HUES48 (cell line): ENCODE measurements around the gene TMEM88.
A peak's percentile ranks its signal among the peaks of the same experiment; 100 is the strongest.
"Not testable (repeated sequence)": the region's sequence is repeated elsewhere in the genome, so short reads cannot be mapped to it uniquely, and the experiment has no call there.

Source experiments
- H3K27ac ChIP-seq: one replicate; pipeline ENCODE4 v1.7.0; 2013; ENCODE audit warnings: low read depth, low read length, inconsistent platforms
- H3K27me3 ChIP-seq: 2 replicates; pipeline ENCODE4 v1.6.1; 2013; ENCODE audit warnings: mild to moderate bottlenecking, low read length; ENCODE audit not compliant: control insufficient read depth, insufficient read depth
- H3K36me3 ChIP-seq: 2 replicates; pipeline ENCODE4 v1.6.1; 2013; ENCODE audit warnings: low read length; ENCODE audit not compliant: control insufficient read depth, insufficient read depth
- H3K4me1 ChIP-seq: 2 replicates; pipeline ENCODE4 v1.6.1; 2013; ENCODE audit warnings: mild to moderate bottlenecking, low read length; ENCODE audit not compliant: control insufficient read depth, insufficient read depth
- H3K4me3 ChIP-seq: 2 replicates; pipeline ENCODE4 v1.5.1; 2013; ENCODE audit warnings: mild to moderate bottlenecking, low read depth, low read length
- H3K9ac ChIP-seq: 2 replicates; pipeline ENCODE4 v1.6.1; 2013; ENCODE audit warnings: mild to moderate bottlenecking, low read depth, low read length, moderate library complexity
- H3K9me3 ChIP-seq: 2 replicates; pipeline ENCODE4 v1.6.1; 2013; ENCODE audit warnings: low read length; ENCODE audit not compliant: control insufficient read depth, insufficient read depth

The TMEM88 gene, protein sequence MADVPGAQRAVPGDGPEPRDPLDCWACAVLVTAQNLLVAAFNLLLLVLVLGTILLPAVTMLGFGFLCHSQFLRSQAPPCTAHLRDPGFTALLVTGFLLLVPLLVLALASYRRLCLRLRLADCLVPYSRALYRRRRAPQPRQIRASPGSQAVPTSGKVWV

DNA sequence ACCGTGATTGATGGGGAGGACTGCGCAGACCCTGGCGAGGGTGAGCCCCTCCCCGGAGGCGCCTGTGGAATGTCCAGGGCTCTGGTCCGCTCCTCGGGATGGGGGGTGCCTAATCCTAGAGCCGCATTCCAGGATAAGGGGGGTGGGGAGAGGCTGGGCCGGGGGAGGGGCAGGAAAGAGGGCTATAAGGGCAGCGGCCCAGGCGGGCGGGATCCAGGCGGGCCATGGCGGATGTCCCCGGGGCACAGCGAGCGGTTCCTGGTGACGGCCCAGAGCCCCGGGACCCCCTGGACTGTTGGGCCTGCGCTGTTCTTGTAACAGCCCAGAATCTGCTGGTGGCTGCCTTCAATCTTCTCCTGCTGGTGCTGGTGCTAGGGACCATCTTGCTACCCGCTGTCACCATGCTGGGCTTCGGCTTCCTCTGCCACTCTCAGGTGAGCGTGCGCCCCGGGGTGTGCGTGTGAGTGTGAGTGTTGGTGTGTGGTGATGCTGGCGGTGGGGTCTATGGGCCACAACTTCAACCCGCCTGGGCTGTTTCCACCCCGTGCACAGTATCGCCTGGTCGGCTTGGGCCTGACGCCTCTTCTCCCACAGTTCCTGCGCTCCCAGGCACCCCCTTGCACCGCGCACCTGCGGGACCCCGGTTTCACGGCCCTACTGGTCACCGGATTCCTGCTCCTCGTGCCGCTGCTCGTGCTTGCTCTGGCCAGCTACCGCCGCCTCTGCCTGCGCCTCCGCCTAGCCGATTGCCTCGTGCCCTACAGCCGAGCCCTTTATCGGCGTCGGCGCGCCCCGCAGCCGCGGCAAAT is at the start of gene TMEM88:
Gene TMEM88 (plus strand): TSS at position 216 of the 809 bp plus-strand sequence. CDS start 9 bp downstream, at position 225.
- Histone ChIP-seq H3K4me1 (peaks cover 31% of the 10 kb centered on the region; the same call in 1 of the 2 replicates), H3K9me3 (no peaks in the 10 kb centered on the region), H3K9ac (no peak within 1 kb of the TSS), H3K27ac (peak within 1 kb of the TSS; percentile 78), H3K36me3 (peaks cover 12% of the 10 kb centered on the region), H3K4me3 (peak within 1 kb of the TSS; percentile 92), H3K27me3 (peaks cover 56% of the 10 kb centered on the region)

DNA sequence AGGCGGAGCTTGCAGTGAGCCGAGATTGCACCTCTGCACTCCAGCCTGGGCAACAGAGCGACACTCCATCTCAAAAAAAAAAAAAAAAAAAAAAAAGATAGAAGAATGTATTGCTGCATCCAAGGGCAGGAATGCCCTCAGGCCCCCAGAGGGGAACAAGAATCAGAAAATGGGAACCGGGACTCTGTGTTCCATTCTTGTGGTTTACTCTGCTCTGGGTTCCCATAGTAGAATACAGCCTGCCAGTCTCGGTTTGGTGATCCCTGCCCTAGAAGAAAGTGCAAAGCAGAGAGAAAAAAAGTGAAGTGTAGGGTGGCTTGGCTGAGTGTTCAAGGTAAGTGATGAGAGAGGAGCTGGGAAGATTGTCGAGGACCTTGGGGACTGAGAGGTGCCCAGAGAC is 48.3 kb upstream of the TMEM88 start:
- Histone ChIP-seq H3K4me1 (no peaks in the 10 kb centered on the region), H3K4me3 (no peak overlapping the region), H3K9me3 (no peaks in the 10 kb centered on the region), H3K27me3 (no peaks in the 10 kb centered on the region), H3K27ac (no peak overlapping the region), H3K36me3 (no peaks in the 10 kb centered on the region), H3K9ac (no peak overlapping the region)

DNA sequence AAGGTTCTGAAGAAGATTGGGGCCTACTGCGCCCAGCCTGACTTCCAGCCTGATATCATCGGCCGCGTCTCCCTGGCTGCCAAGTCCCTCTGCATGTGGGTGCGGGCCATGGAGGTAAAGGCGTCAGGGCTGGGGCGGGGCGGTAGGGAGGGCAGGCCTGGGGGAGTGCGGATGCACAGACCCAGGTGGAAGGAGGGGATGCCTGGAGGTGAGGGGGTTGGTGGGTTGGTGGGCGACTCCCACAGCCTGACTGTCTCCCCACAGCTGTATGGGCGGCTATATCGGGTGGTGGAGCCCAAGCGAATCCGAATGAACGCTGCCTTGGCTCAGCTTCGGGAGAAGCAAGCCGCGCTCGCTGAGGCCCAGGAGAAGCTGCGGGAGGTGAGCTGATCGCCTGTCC is 47.7 kb upstream of the TMEM88 start:
- no peak overlapping the region for H3K4me3 ChIP-seq
- no peaks in the 10 kb centered on the region for H3K27me3 ChIP-seq
- no peak overlapping the region for H3K27ac ChIP-seq
- H3K9ac ChIP-seq = no peak overlapping the region
- no peaks in the 10 kb centered on the region for H3K36me3 ChIP-seq
- no peaks in the 10 kb centered on the region for H3K9me3 ChIP-seq
- no peaks in the 10 kb centered on the region for H3K4me1 ChIP-seq

DNA sequence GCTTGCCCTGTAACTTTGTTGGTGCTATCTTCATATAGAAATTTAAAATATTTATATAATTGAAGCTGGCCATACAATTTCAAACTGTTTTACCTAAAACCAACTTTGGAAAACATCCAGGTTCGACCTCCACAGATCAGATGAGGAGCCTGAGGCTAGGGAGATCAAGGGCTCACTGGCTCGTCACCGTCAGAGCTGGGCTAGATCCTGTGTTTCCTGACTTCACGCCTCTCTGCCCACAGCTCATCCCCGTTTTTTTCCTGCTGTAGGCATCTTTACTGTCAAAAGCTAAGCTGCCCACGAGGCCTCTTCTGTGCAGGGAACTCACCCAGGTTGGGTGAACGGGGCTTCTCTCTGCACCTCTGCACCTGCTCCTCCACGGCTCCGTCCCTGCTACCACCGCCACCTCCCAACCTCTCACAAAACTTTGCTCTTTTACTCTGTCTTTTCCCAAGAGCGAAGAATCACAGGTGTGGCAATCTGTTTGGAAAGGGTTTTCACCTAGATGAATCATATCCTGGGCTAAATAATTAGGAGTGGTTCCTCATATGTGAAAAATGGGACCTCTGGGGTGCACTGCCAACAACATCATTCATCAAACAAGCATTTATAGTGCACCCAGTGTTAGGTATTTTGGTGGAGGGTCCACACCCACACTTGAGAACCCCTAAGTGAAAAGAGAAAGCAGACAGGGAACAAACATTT is 45.6 kb upstream of the TMEM88 start:
- H3K27me3 ChIP-seq = no peaks in the 10 kb centered on the region
- H3K4me1 ChIP-seq = no peaks in the 10 kb centered on the region
- no peak overlapping the region for H3K4me3 ChIP-seq
- H3K36me3 ChIP-seq = no peaks in the 10 kb centered on the region
- no peak overlapping the region for H3K27ac ChIP-seq
- H3K9ac ChIP-seq = no peak overlapping the region
- H3K9me3 ChIP-seq = no peaks in the 10 kb centered on the region

DNA sequence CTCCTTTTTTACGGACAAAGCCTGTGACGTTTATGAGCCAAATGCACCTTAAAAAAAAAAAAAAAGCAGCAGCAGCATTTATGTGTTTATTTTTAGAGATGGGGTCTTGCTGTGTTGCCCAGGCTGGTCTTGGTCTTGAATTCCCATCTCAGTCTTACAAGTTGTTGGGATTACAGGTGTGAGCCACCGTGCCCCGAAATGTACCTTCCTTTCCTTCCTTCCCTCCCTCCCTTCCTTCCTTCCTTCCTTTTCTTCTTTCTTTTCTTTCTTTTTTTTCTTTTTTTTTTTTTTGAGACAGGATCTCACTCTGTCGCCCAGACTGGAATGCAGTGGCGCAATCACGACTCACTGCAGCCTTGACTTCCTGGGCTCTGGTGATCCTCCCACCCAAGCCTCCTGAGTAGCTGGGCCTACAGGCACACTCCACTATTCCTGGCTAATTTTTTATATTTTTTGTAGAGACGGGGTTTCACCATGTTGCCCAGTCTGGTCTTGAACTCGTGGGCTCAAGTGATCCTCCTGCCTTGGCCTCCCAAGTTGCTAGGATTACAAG is 45.0 kb upstream of the TMEM88 start:
- H3K9ac ChIP-seq, H3K4me3 ChIP-seq, H3K9me3 ChIP-seq, H3K36me3 ChIP-seq, H3K4me1 ChIP-seq, H3K27me3 ChIP-seq, H3K27ac ChIP-seq: not testable (repeated sequence)

DNA sequence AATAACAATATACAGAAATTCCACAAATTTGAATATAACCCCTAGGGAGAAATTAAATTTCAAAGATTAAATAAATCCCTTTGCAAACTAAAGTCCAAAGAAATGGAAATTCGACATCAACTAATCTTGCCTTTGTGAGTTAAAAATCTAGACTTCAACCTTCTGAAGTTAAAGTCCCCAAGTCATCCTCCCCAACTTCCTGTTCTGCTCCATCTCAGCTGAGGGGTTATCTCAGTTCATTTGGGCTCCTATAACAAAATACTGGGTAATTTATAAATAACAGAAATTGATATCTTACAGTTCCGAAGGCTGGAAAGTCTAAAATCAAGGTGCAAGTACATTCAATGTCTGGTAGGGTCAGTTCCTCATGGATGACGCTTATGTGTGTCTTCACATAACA is 43.6 kb upstream of the TMEM88 start:
- no peaks in the 10 kb centered on the region for H3K27me3 ChIP-seq
- H3K4me3 ChIP-seq = no peak overlapping the region
- no peak overlapping the region for H3K27ac ChIP-seq
- no peaks in the 10 kb centered on the region for H3K4me1 ChIP-seq
- no peaks in the 10 kb centered on the region for H3K36me3 ChIP-seq
- H3K9ac ChIP-seq = no peak overlapping the region
- H3K9me3 ChIP-seq = no peaks in the 10 kb centered on the region

DNA sequence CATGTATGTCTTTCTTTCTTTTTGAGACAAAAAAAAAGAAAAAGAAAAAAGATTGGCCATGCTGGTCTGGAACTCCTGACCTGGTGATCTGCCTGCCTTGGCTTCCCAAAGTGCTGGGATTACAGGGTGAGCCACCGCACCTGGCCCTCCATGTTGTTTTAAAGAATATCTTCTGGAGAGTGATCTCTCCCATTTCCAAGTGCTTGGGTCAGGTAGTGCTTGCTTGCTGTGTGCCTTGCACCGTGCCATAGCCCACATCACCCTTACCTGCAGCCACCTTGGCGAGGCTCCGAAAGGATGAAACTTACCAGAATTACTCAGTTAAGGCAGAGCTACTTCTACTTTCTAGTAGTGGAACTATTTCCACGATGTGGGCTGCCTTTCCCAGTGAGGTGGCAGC is 39.9 kb upstream of the TMEM88 start:
- Histone ChIP-seq H3K27me3 (no peaks in the 10 kb centered on the region; the same call in 1 of the 2 replicates), H3K36me3 (no peaks in the 10 kb centered on the region), H3K4me3 (no peak overlapping the region), H3K9ac (no peak overlapping the region), H3K27ac (no peak overlapping the region), H3K9me3 (no peaks in the 10 kb centered on the region), H3K4me1 (no peaks in the 10 kb centered on the region)

DNA sequence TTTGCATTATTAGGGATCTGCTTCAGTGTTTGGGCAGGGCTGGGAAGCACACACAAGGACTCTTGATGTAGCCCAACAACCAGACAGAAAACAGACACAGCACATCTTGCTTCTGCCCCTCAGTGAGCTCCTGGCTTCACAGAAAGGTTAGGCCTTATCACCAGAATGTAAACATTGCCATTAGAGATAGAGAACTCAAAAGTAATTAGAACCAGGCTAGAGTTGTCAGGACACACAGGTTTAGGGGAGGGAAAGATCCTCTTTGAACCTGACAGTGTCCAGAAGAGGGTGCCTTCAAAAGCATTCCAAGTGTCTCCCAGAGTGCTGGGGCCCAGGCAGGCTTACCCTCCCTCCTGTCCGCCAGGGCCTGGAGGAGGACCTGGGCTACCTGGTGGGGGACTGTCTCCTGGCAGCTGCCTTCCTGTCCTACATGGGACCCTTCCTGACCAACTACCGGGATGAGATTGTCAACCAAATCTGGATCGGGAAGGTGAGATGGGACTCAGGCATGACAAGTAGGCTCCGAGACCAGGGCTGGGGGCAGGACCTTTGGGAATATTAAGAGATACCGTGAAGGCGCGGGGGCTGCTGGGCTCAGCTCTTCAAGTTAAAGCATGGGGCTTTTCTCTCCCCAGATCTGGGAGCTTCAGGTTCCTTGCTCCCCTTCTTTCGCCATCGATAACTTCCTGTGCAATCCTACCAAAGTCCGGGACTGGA is 37.8 kb upstream of the TMEM88 start:
- H3K9me3 ChIP-seq = no peaks in the 10 kb centered on the region
- H3K27me3 ChIP-seq = peaks cover 4% of the 10 kb centered on the region; the same call in 1 of the 2 replicates
- H3K9ac ChIP-seq = no peak overlapping the region
- no peaks in the 10 kb centered on the region for H3K4me1 ChIP-seq
- H3K36me3 ChIP-seq = no peaks in the 10 kb centered on the region
- no peak overlapping the region for H3K4me3 ChIP-seq
- no peak overlapping the region for H3K27ac ChIP-seq

DNA sequence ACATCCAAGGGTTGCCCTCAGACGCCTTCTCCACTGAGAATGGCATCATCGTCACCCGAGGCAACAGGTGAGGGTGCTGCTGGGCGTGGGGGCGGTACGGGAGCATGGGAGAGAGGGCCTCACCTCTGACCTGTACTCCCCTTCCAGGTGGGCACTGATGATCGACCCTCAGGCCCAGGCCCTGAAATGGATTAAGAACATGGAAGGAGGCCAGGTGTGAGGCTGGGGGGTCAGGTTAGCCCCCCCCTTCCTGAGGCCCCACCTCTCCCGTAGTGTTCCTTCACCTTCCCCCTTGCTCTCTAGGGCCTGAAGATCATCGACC is 37.3 kb upstream of the TMEM88 start:
- Histone ChIP-seq H3K27ac (no peak overlapping the region), H3K36me3 (no peaks in the 10 kb centered on the region), H3K4me1 (no peaks in the 10 kb centered on the region), H3K9me3 (no peaks in the 10 kb centered on the region), H3K4me3 (no peak overlapping the region), H3K27me3 (peaks cover 4% of the 10 kb centered on the region; the same call in 1 of the 2 replicates), H3K9ac (no peak overlapping the region)

DNA sequence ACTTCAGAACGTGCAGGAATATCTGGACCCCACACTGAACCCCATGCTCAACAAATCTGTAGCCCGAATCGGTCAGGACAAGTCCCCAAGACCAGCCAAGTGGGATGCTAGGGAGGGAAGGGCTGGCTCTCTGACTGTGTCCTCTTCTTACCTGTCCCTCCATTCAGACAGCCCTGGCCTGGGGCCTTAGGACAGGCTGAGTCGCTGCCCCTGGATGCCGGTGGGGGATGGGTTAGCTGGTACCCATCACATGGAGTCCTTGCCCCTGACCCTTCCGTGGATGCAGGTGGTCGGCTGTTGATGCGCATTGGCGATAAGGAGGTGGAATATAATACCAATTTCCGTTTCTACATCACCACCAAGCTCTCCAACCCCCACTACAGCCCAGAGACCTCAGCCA is 36.8 kb upstream of the TMEM88 start:
- Histone ChIP-seq H3K9ac (no peak overlapping the region), H3K36me3 (no peaks in the 10 kb centered on the region), H3K4me3 (no peak overlapping the region), H3K4me1 (no peaks in the 10 kb centered on the region), H3K9me3 (no peaks in the 10 kb centered on the region), H3K27ac (no peak overlapping the region), H3K27me3 (peaks cover 4% of the 10 kb centered on the region; the same call in 1 of the 2 replicates)
